Activated CD8-positive, alpha-beta memory T cell treated with anti-CD3 and anti-CD28 coated beads, Interleukin-2, amount 50 U/mL, for 4 hours (primary cell): ENCODE data around the gene HIVEP2.
"Not testable (repeated sequence)": the region's sequence is repeated elsewhere in the genome, so short reads cannot be mapped to it uniquely, and the experiment has no call there.

Experiments
- DNase-seq: peaks from one replicate; pipeline ENCODE4 v3.0.0-alpha.2; 2020

HIVEP2 gene

GRCh38 chr6:142945049-142945445 is at the start of gene HIVEP2:
HIVEP2 (minus strand) TSS chr6:142945176; CDS start chr6:142774738, 170,438 bp downstream.
- DNase-seq = peak; percentile 89

GRCh38 chr6:142993977-142994376 is 49.0 kb upstream of the HIVEP2 start:
- DNase-seq = no peak

- no peak for DNase-seq
Observed at GRCh38 chr6:142987490-142987889, 42.5 kb upstream of the HIVEP2 start.

- no peak for DNase-seq
Observed at GRCh38 chr6:142985281-142985680, 40.3 kb upstream of the HIVEP2 start.

GRCh38 chr6:142984386-142984785 is 39.4 kb upstream of the HIVEP2 start:
- no peak for DNase-seq

GRCh38 chr6:142975365-142975764 is 30.4 kb upstream of the HIVEP2 start:
- DNase-seq = no peak

GRCh38 chr6:142970941-142971340 is 26.0 kb upstream of the HIVEP2 start:
- DNase-seq = not testable (repeated sequence)

- DNase-seq = no peak
Observed at GRCh38 chr6:142968601-142969000, 23.6 kb upstream of the HIVEP2 start.

GRCh38 chr6:142966294-142966693 is 21.3 kb upstream of the HIVEP2 start:
- no peak for DNase-seq

- DNase-seq = no peak
Observed at GRCh38 chr6:142965164-142965563, 20.2 kb upstream of the HIVEP2 start.

GRCh38 chr6:142960098-142960497 is 15.1 kb upstream of the HIVEP2 start:
- DNase-seq = no peak

GRCh38 chr6:142958343-142958742 is 13.4 kb upstream of the HIVEP2 start:
- DNase-seq = no peak

- DNase-seq = no peak
Observed at GRCh38 chr6:142956726-142957125, 11.8 kb upstream of the HIVEP2 start.

- no peak for DNase-seq
Observed at GRCh38 chr6:142954844-142955243, 9.9 kb upstream of the HIVEP2 start.

- no peak for DNase-seq
Observed at GRCh38 chr6:142953373-142954273, 8.6 kb upstream of the HIVEP2 start.

- no peak for DNase-seq
Observed at GRCh38 chr6:142952614-142953013, 7.6 kb upstream of the HIVEP2 start.

GRCh38 chr6:142950291-142950690 is 5.3 kb upstream of the HIVEP2 start:
- no peak for DNase-seq

GRCh38 chr6:142947714-142948480 is 2.9 kb upstream of the HIVEP2 start:
- no peak for DNase-seq

GRCh38 chr6:142946924-142947713 is 2.1 kb upstream of the HIVEP2 start:
- peak; percentile 80 for DNase-seq

- DNase-seq = peak; percentile 90
Observed at GRCh38 chr6:142946181-142946923, 1.4 kb upstream of the HIVEP2 start.

- DNase-seq = peak; percentile 69
Observed at GRCh38 chr6:142945446-142946180, 637 bp upstream of the HIVEP2 start.
